Measurements from ENCODE around the gene ZHX3.

The ZHX3 gene, protein sequence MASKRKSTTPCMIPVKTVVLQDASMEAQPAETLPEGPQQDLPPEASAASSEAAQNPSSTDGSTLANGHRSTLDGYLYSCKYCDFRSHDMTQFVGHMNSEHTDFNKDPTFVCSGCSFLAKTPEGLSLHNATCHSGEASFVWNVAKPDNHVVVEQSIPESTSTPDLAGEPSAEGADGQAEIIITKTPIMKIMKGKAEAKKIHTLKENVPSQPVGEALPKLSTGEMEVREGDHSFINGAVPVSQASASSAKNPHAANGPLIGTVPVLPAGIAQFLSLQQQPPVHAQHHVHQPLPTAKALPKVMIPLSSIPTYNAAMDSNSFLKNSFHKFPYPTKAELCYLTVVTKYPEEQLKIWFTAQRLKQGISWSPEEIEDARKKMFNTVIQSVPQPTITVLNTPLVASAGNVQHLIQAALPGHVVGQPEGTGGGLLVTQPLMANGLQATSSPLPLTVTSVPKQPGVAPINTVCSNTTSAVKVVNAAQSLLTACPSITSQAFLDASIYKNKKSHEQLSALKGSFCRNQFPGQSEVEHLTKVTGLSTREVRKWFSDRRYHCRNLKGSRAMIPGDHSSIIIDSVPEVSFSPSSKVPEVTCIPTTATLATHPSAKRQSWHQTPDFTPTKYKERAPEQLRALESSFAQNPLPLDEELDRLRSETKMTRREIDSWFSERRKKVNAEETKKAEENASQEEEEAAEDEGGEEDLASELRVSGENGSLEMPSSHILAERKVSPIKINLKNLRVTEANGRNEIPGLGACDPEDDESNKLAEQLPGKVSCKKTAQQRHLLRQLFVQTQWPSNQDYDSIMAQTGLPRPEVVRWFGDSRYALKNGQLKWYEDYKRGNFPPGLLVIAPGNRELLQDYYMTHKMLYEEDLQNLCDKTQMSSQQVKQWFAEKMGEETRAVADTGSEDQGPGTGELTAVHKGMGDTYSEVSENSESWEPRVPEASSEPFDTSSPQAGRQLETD

DNA sequence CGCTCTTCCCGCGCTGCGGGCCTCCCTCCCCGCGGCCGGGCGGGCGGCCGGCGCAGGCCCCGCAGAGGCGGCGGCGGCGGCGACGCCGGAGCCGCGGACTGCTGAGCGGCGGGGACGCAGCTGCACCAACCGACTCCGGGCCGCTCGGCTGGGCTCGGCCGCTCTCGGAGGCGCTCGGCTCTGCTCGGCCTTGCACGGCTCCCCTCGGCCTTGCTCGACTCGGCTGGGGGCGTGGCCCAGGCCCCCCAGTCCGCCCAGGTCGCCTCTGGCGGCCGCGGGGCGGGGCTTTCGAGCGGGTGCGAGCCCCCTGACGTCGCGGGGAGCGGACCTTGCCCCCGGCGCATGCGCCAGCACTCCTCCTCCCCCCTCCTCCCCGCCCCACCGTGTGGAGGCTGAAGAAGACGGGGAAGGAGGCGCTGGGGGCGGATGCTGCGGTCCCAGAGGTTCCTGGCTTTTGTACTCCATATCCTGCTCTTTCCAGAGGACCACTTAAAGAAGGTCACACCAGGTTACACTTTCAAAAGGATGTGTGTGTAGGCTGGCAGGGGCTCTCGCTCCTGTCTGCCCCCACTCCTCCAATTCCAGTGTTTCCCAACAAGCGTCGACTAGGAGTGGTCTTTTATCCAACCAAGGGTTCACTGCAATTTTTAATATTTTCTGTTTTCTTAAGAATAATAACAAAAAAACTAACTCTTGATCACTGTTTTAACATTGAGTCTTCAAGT lies at the start of gene ZHX3:
TSS of gene ZHX3 (minus strand) at position 186 of the 725 bp plus-strand sequence. CDS start 112,815 bp downstream, outside the sequence.
- peak; percentile 96 for DNase-seq (ENCODE audit: low spot score)

DNA sequence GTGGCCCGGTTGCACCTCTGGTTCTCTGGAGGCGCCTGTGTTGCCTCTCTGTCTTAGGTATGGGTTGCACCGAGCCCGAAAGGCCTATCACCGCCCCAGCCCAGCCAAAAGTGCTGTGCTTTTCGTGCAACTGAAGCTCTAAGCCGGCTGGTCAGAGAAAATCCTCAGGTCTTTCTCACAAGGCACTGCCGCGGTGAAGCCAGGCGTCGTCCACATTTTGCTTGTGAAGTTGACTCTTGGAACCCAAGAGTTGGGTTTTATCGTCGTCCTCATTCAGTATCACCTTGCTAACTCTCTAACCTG lies 49.8 kb upstream of the ZHX3 start:
- DNase-seq (ENCODE audit: low spot score): no peak

DNA sequence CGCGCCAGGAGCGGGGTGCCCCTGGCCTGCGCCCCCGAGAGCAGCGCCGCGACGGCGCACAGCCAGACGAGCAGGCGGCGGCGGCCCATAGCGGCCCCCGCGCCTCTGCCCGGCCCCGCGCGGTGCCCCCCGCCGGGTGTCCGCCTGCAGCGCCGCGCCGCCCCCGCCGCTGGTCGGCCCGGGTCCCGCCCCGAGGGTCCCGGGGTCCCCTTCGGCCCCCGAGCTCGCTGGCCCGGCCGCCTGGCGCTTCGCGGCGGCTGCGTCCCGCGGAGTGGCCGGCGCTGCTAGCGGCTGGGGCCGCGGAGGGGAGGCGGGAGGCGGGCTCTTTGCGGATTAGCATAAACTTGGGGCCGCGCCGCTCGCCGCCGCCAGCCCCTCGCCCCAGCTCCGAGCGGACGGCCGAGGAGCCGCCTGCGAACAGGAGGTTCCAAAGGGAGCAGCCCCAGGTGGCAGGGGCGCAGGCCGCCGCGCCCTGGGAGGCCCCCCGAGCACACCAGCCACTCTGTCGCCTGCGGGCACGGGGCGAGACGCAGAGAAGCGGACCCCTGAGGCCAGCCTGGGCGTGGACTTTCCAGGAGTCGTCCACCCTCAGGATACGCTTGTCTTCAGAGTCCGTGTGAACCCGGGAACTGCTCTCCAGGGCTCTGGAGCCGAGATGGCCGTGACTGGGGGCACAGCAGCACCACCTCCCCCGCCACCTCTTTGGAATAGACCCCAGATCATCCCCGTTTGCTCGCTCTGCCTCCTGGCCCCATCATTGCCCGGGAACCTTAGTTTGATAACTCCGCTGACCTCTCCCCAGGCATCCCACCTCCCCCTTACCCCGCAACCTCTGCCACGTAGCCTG lies 49.2 kb upstream of the ZHX3 start, which contains the start of gene EMILIN3:
TSS of gene EMILIN3 (minus strand) at position 273 of the 847 bp plus-strand sequence. CDS start at position 89, 184 bp downstream.
- DNase-seq (ENCODE audit: low spot score): no peak

DNA sequence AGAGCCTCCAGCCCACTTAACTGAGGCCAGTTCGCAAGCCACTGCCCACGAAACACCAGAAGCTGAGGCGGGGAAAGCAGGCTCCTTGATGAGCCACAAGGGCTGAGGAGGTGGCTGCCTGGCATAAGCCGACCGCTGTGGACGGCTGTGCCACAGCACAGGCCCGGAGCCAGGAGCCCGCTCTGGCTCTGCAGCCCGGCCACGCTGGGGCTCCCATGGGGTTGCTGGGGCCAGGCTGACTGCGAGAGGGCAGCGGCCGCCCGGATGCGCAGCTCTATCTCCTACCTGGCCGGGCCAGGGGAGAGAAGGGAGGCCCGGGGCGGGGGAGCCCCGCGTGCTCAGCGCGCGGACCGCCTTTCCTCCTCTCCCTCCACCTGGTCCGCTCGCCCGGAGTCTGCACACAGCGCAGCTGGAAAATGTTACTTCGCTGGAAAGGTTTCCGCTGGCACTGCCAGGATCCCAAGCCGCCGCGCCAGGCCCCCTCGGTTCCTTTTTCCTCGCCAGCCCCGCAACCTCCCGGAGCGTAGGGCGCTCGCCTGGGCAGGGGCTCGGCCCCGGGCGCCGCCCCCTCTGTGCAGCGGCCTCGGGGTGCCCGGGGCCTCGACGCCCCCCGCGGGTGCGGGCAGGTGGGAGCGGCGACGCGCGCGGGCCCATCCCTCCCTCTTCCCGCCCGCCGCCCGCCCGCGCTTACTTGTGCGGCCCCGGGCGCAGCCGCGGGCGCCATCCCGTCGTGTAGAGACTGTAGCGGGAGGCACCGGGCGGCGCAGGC lies 48.4 kb upstream of the ZHX3 start:
- DNase-seq (ENCODE audit: low spot score): no peak

DNA sequence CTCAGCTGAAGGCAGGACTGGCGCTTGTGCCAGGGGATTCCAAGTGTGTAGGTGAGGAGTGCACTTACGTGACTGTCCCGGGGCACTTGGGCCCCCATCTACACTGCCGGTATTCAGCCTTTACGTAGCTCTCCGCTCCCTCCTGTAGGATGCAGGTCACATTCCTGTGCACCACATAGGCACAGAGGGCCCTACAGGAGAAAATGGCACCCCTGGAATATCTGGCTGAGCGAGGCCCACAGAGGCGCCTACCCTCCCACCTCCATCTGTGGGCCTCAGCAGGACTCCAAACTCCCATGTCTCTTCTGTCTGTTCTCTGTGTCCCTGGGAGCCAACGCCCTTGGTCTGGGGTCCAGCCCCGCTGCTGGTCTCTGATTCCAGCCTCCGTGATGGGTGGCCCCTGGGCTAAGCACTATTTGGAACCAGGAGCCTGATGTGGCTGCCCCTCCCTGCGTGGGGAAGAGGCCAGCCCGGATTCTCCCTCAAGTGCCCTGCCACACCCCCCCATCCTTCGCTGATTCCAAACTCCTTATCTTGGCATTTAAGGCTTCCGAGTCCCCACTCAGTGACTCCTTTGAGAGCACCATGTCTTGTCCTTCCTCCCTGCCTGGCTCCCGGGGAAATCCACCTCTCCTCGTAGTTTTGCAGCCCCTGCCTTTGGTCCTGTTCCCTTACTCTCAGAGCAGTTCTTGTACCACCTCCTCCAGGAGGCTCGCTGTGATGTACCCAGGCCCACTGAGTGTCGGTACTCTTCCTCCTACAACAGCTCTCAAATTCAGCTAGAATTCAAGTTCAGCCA lies 47.6 kb upstream of the ZHX3 start:
- DNase-seq (ENCODE audit: low spot score): no peak

DNA sequence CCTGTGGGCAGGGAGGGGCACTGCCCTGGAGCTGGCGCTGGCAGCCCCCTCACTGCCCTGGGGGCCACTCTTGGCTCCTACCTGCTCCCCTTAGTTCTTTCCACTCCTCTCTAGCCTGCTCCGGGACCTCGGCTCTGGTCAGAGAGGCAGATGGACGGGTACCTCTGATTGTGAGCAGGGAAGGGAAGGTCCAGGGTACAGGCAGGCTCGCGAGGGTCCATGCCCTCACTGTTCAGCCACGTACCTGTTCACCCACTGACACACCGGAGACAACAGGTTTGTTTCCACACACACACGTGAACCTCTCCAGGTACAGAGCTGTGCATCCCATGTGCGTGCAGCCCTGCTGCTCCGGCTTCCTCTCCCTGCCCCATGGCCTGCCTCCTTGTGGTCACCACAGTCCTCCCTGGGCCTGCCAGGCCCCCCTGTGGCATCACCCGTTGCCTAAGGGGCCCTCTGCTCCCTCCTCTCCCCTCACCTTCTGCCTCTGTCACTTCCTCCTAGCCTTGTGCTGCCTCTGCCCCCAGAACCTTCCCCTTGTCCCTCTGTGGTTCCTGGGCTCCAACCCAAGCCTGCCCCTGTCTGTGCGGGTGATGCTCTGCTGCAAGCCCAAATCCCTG lies 46.8 kb upstream of the ZHX3 start:
- no peak for DNase-seq (ENCODE audit: low spot score)

DNA sequence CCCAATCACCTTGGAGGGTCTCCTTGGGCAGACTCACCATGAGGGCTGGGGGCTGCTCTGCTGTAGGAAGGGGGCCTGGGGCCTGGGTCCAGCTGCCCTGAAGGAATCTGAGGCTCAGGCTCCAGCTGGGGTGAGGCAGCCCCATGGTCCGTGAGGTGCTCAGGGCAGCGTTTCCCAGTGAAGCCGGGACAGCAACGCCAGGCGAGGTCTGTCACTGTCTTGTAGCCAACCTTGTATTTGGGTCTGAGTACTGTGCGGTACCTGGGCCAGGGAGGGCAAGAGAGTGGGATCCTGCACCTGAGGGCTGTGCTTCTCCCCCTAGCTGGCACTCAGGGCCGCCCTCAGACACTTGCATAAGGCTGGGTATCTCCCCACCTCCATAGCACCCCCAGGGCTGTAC lies 46.1 kb upstream of the ZHX3 start:
- no peak for DNase-seq (ENCODE audit: low spot score)

DNA sequence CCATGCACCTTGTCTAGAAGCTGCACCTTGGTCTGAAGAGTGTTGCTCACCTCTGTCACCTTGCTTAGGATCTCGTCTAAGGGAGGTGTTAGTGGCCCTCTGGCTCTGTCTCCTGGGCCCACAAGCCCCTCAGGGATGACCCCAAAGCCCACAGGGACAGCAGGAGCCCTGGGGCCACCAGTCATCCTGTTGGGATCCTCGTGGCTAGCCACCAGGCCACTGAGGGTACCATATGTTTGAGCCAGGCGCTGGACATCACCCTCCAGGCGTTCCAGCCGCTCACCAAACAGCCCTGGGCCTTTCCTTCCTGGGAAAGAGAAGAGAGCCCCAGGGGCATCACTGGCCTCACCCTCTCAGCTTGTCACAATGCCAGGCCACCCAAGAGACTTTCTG lies 45.2 kb upstream of the ZHX3 start:
- DNase-seq (ENCODE audit: low spot score): no peak

DNA sequence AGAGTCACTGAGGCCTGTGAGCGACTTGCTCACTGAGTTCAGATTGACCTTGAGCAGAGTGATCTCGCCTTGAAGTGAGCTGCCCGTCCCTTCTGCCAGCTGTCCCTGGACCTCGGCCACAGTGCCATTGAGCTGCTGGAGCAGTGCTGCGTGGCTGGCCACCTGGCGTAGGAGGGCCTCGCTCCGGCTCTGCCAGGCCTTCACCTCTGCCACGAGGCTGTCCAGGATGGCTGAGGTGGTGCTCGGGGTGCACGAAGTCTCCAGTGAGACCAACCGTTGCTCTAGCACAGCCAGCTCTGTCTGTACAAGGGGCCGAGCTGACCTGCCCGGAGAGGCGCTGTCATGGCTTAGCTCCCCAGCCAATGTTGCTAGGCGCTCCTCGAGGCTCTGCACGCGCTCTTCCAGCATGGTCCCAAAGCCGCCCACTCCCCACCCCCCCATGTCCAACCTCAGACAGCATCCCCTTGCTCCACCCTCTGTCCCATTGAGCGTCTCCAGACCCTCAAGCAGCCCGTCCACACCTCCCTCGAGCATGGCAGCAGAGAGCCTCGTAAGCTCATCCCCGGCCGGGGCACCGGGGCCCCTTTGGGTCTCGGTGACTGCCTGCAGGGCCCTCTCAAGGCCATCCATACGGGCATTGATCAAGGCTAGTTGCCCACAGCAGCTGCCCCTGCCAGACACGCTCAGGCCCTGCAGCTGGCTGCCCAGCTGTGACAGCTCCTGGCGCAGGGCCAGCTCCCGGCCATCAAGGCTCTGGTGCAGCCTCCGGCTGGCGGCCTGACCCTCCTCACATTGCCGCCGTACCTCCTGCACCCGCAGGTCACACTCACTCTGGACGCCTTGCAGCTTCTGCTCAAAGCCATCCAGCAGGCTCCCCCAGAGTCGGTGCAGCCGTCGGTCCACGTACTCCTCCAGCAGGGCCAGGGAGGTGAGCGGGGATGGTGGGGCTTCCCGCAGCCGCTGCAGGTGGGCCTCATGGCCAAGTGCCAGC lies 44.5 kb upstream of the ZHX3 start:
- DNase-seq (ENCODE audit: low spot score): no peak

DNA sequence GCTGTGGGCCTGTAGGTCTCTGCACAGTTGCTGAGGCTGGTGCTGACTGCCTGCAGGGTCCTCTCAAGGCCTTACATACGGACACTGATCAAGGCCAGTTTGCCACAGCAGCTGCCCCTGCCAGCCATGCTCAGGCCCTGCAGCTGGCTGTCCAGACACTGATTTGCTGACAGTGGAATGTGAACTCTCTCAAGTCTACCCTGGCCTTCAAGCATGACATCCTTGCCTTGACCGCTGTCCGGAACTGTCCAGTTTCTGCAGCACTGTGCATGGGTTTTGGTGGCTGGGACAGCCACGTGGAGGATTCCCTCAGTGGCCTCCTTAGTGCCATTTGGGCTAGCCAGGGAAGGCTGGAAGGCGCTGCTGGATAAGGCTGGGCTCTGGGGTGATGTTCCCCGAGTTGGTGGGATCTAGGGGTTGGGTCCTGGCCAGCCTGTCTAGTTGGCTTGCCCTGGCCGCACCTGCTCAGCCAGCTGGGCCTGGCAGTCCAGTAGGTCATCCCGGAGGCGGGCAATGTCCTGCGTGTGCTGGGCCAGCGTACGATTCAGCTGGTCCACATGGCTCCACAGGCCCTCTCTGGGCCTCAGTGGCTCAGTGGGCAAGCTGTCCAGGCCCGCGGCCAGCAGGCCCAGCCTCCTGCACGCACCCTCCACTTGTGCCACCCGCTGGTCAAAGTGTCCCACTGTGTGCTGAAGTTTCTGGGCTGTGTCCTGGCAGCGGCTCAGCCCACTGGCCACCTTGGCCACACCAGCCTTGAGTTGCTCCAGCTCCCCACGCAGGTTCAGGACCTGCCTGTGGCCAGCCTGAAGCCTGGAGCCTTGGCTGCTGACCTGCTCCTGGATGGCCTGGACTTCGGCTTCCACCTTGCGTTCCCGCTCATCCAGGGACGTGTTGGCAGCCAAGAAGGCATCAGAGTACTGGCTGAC lies 43.6 kb upstream of the ZHX3 start:
- DNase-seq (ENCODE audit: low spot score): no peak

DNA sequence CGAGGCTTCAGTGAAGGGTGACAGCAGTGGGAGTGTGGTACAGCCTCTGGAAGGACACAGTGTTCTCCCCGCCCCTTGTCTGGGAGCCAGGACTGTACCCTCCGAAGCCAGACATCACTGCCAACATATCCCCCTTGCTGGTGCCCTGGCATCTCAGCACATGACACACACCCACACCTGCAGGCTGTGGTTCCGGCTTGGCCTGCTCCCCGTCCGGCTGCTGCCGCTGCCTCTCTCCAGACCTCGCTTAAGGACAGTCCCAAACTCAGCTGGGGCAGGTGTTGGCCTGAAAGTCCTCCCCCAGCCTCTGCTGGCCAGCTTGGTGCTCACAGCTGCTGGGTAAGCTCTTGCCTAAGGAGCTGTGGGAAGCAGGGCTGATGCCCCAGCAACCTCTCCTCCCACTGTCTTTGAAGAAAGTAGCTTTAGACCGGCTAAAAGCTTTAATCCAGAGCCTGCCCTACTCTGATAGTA lies 42.0 kb upstream of the ZHX3 start:
- no peak for DNase-seq (ENCODE audit: low spot score)

DNA sequence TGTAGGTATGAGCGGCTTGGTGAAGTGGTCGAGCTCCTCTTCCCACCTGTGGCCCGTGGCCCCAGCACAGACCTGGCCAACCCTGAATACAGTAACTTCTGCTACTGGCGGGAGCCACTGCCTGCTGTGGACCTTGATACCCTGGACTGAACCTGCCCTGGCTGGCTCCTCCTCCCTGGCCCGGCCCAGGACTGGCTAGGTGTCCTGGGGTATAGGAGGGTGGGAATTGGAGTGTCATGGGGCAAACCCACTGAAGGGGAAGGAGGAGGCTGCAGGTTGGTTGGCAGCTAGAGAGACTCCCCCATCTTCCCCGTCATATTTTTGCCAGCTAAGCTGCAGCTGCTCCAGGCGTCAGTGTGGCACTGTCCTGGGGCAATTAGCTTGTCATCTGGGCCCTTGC lies 41.2 kb upstream of the ZHX3 start:
- no peak for DNase-seq (ENCODE audit: low spot score)

DNA sequence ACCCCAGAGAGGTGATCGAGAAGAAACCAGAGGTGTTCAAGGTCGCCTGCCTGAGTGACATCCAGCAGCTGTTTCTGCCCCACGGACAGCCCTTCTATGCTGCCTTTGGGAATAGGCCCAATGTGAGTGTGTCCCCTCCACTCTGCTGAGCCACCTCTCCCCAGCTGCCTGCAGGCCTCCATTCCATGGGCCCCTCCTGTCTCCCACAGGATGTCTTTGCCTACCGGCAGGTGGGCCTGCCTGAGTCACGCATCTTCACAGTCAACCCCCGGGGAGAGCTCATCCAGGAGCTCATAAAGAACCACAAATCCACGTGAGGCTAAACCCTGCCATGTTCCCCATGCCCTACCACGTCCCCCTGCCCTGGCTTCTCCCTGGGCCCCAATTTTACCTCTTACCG lies 40.7 kb upstream of the ZHX3 start:
- no peak for DNase-seq (ENCODE audit: low spot score)

DNA sequence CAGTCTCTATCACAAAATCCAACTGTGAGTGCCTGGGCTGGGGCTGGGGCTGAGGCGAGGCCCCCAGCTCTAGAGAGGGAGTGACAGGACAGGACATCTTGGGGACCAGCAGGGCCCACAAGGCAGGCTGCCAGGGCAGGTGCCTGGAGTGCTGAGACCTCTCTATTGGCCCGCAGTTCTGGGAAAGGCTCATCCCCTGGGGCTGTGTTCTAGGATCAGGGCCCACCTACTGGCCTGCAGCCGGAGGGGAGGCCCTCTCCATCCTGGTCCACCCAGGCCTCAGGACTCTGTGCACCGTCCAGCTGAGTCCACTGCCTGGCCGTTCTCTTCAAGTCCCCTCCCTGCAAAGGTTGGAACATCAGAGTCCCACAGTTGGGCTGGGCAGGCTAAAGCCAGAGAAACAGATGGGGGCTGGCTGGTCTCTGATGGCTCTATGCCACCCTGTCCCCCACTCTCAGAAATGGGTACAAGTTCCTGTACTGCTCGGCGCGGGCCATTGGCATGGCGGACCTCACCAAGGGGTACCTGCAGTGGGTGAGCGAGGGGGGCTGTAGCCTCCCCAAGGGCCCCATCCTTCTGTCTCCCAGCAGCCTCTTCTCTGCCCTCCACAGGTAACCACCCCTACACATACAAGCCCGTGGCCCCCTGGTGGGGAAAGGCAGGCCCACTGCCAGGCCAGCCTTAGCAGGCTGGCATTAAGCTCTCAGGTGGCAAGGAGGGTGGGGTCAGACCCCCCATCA lies 40.1 kb upstream of the ZHX3 start:
- DNase-seq (ENCODE audit: low spot score): no peak

DNA sequence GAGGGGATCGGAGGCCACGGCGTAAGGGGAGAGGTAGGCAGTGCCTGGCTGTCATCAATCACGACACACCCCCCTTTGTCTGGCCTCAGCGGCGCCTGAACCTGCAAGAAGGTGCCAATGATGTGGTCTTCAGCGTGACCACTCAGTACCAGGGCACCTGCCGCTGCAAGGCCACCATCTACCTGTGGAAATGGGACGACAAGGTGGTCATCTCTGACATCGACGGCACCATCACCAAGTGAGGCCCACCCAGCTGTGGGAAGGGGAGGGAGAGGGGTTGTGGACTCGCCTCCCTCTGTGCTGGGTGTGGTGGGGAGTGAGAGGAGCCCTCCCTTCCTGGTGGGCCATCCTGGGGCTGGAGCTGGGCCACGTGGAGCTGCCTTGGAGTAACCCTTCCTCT lies 39.4 kb upstream of the ZHX3 start:
- no peak for DNase-seq (ENCODE audit: low spot score)

DNA sequence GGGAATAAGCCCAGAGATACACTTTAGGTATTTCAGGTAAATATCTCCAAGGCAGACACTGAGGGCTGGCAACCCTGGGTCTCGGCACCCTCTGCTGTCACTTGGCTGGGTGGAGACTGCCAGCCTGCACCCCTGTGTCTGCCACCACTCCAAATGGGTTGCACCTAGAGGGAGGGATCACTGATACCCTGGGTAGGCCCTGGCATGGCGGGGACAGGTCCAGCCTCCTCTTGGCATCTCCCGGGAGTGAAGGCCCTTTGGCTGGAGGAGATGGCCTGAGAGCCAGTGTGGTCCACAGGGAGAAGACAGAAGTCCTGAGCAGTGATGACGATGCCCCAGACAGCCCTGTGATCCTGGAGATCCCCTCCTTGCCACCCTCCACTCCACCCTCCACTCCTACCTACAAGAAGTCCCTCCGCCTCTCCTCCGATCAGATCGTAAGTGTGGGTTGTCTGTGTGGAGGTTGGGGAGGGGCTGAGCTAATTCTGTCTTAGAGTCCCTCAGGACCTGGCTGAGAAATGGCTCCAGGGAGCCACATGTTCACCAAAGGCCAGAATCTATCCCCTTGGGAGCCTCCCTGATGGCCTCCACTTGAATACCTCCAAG lies 38.2 kb upstream of the ZHX3 start:
- DNase-seq (ENCODE audit: low spot score): no peak

All from CD4-positive, alpha-beta T cell treated with Interleukin-2 at 100 ng/mL for 4 hours (primary cell).